Activated gamma-delta T cell (primary cell): Measurements from ENCODE around the gene SEZ6.
"Not testable (repeated sequence)": the region's sequence is repeated elsewhere in the genome, so short reads cannot be mapped to it uniquely, and the experiment has no call there.

Source experiments
- DNase-seq: peaks from one replicate; lab custom pipeline; 2025; lab: John Stamatoyannopoulos, UW

The SEZ6 gene

DNA sequence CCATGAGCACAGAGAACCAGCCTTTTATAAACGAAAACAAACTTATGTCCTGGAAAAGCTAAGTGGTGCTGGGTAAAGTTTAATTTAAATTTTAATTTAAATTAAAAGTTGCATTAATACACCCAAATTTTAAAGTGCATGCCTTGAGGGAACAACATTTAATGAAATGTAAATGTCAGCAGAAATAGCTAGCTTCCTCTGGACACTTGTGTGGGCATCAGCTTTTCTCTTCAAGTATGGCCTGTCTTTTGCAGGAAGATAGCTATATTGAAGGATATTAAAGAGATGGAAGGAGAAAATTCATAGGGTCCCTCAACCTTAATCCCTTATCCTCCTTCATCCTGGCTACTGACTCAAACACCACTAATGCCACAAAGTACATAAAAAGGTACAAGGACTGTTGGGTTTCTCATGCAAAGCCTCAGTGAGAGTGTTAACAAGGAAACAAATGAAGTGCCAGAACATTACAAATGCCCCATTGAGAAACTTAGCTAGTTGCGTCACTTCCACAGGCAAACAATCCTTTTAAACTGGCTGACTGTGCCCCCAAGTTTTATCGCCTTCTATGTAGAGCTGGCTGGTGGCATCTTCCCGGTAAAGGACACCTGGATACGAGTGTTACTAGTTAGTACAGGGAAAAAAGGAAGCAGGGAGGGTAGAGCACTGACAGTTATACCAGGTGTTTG, 68.6 kb downstream of the SEZ6 start:
- DNase-seq, result no peak

DNA sequence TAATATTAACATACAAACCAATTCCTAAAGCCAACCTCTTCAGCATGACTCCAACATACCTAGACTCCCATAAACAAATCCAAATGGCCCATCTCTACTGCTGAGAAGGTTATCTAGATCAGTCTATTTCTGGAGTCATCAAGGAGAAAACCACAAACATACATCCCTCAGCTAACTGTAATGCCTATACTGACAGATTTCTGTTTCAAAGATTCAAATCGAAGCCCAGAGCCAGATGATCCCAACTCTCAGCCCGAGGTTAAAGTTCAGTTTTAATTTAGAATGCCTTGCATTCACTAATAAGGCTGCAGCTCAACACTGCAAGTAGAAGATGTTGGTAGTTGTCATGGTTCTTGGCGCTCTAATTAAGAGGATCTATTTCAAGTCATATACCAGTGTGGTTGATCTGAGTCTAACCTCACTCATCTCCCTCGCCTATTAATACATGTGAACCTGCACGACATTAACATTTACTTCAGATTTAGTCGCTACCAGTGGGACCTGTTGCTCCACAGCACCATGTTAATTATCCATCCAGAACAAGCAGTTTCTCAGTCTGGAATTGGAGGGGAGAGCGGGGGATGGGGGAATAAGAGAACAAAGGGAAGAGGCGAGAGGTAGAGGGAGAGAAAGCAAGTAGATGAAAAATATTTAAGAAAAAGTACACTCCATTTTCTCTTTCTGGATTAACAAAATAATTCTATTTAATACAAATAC, 69.9 kb downstream of the SEZ6 start:
- DNase-seq, result no peak

DNA sequence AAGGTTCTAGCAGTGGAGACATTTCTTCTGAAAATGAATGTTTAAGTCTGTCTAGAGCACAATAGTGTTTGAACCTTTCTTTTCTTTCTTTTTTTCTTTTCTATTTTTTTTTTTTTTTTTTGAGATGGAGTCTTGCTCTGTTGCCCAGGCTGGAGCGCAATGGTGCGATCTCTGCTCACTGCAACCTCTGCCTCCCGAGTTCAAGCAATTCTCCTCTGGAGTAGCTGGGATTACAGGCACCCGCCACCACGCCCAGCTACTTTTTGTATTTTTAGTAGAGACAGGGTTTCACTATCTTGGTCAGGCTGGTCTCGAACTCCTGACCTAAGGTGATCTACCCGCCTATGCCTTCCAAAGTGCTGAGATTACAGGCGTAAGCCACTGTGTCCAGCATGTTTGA, 71.3 kb downstream of the SEZ6 start:
- DNase-seq, result not testable (repeated sequence)

DNA sequence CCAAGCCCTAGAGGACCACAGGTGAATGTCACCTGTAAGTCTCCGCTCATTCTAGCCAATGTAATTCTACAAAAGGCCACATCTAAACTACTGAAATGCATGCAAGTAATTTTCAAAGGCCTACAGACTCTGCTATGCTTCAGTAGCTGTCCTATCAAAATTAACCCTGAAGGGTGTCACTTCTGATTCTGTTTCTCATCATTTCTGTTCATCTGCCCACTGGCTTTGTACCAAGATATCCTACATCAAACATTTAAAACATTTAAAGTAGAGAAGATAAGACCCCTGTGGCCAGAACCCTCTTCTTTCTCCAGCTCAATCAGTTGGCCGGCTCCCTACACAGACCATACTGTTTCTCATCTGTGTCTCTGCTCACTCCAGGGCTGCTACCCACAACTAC, 76.0 kb downstream of the SEZ6 start:
- DNase-seq, result no peak

DNA sequence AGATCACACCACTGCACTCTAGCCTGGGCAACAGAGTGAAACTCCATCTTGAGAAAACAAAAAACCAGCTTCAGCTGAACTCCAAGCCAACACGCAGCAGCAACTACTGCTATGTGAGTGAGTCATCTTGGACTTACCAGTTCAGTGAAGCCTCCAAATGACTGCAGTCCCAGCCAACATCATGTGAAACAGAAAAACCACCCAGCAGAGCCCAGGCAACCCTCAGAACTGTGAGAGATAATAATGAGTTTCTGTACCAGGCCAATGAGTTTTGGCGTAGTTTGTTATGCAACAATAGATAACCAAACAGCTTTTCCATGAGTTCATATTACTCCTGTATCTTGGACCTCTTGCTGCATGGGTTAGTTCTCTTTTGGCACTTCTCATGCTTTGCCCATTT, 77.8 kb downstream of the SEZ6 start:
- DNase-seq, result no peak

DNA sequence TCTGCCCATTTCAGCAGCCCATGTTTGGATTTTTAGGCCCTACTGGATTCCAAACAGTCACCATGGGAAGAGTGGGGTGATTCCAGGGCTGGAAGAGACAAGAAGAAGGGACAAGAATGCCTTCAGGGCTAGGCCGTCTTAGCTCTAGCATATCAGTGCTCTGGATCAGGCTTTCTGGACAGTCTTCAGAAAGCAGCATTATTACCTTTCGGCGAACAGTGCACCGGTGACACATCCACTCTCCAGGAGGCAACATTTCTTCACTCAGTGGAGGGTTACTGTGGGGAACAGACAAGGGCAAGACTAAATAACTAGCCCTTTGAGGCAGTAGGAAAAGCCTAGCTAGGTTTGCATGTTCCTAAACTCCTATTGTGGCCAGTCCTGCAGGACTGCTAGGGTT, 79.0 kb downstream of the SEZ6 start:
- DNase-seq, result no peak

DNA sequence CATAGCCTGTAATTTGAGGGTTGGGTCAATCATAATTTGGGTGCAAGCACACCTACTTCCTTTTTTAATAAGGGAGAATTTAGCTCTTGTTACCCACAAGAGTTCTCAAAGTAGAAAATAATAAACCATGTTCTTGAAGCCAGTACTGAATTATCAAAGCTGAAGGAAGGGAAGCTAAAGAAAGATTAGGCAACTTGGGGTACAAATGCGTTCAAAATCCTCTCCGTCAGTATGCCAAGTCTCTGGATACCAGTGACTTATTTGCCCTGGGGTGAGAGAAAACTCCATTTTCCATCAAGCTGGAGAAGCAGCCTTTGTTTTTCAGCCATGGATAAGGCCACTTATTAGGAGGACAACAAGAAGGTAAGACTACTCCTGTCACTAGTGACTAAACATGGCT, 79.5 kb downstream of the SEZ6 start:
- DNase-seq, result no peak

DNA sequence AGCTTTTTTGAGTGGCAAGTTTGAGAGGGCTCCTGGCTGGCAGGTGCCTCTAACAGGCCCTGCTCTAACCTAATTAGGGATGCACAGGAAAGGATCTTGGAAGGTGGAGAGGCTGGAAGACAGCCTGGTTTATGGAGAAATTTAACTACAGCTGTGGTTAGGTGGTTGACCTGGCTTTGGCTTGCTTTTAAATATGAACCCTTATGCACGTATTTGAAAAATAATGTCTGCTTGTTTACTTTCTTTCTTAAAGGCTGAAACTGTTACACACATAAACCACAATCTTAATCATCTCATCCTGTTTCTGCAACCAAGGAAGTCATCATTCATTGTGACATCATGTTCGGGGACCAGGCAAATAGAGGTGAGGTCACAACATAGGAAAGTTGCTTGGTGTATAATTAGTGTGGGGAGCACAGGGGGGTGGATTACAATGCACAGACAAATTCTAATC, 79.9 kb downstream of the SEZ6 start:
- no peak for DNase-seq

DNA sequence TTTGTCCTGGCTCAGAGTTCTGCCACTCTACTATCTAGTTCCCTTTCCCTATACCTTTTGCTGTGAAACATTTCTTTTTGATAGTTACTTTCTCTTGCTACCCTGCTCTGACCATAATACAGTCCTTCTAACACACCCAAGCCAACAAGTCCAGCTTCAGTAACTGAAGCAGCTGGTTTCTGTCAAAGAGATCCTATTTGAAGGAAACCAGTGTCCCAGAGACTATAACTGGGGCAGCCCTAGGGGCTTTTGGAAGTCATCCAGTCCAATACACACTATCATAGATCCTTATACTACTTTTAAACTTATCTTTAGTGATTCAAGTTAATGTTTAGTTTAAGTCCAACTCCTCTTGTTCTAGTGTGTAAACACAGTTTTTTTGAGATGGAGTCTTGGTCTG, 85.6 kb downstream of the SEZ6 start:
- no peak for DNase-seq

DNA sequence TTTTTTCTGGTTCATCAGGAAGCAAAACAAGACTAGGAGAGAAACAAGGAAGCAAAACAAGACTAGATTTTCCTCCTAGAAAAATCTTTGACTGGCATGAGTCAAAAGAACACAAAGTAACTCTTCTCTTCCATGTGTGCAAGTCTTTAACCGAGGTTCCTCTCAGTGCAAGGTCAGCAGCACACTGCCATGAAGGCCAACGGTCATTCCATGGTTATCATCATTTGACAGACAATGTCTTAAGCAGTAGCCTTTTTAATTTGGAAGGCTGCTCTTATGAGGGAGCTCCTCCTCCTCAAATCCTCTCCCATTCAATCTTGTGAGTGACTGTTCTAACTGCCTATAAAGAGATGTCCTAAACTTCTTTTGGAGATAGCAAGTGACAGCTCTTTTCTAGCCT, 87.5 kb downstream of the SEZ6 start:
- no peak for DNase-seq

DNA sequence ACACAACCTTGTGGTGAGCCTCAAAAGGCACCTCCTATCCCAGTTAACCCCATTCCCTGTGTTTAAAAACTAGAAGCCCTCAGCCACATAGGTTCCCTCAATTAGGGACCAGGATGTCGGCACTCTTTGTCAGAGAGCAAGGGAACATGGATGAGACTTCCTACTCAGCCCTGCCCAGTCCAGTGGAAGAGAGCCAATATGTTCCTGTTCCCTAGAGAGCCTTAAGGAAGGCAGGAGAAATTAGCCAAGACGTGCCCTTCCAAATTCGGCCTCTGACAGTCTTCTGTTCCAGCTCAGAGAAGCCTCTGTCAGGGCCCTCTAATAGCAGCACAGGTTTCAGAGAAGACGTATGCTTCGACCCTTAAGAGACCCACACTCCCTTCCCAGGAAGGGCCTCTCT, 88.4 kb downstream of the SEZ6 start:
- DNase-seq, result no peak

DNA sequence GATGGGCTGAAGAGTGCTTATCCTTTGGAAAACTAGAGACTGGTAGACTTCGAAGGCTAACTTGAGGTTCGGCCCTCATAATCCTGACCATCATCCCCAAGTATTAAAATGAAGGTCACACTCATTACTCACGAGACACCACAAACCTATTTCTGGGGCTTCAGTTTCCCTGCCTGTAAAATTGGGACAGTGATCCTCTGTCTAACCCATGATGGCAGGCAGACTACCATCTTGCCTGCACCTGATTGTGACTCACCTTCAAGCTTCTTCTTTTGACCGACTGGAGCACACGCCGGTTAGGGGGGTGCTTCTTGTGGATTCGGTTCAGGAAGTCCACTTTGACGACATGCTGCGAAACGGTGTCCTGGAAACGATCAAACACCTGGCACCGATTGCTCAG, 88.8 kb downstream of the SEZ6 start:
- DNase-seq, result no peak

DNA sequence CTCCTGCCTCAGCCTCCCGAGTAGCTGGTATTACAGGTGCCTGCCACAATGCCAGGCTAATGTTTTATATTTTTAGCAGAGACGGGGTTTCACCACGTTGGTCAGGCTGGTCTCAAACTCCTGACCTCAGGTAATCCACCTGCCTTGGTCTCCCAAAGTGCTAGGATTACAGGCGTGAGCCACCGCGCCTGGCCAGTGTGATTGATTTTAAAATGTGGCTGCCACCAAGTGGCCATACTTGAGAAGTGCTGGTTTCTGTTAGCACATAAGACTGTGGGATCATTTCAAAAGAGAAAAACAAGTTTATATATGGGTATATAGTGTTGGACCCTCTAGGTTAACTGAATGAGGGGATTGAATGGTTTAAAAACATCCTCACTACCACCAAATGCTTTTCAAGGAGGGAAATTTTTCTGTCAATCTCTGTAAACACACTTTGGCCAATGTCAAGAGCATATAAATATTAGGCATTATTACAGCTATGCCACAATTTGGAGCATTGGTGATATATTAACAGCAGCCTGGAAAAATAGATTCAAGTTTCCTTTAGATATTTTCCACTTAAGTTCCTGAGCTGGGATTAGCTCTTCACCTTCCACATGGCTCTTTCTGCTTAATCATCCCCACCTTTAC, 89.4 kb downstream of the SEZ6 start:
- DNase-seq, result no peak

DNA sequence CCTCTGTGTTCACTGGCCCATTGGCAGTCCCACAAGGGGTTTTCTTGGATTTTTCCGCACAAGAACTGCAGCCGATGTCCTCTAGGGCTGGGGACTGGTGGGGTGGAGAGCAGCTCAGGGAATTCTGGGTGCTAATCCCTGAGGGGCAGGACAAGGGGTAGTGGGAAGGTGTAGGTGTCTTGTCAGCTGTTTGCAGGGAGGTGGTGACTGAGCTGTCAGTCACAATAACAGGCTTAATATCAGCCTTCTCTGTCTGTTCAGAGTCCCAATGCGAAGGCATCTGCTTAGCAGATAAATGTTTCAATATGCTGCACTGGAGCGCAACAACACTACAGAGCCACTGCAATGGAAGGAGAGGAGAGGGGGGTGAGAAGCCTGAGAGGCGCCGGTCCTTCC, 92.9 kb downstream of the SEZ6 start:
- DNase-seq, result no peak

DNA sequence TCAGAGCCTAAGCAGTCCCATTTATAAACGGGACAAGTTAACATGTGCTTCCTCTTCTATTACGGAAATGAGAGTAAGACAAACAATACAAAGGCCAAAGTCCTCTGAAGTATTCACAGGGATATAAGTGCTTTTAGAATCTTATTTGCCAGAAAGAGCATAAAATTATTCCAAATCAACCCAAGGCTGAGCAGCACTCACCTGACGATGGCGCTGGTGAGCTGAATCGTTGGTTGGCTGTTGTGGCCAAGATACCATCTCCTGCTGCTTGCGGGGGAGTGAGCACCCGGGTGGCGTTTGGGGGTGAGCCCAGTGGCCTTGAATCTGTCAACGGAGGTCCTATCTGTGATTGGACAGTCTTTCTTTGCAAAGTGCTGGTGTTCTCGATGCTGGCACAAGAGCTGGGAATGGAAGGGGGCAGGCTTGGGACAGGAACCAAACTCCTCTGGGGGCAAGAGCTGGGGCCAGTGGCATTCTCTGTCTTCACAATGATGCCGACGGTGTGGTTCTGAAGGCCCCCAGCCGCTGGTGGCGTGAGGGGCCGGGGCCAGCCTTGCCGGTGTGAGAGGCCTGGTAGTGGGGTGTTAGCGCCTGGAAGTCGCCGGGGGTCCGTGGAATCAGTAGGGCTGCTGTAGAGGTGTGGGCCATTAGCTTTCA, 93.4 kb downstream of the SEZ6 start:
- DNase-seq, result no peak

DNA sequence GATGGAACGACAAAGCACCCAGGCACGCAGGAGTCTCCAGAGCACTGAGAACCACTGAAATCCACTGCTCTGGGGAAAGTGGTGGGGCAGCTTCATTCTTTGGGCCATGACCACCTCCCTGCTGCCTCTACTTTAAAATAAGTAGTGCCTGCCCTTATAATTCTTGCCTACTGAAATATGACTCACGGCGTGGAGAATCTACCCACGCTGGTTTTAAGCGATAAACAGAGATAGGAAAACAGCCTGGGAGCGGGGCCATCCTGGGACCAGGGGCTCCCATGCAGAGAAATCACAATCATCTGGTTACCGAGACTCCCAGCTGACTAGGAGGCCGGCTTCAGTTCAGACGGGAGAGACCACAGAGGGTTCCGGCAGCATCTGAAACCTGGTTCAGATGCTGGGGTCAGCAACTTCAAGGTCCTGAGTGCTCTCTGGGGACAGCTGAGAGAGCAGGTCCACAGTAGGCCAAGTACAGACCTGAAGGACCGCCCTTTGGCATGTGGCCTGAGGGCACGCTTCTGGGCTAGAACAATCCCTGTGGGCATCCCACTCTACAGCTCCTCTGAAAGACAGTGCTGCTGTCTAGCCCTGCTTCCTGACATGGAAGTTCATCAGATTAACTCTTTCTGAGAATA, 94.3 kb downstream of the SEZ6 start:
- no peak for DNase-seq

DNA sequence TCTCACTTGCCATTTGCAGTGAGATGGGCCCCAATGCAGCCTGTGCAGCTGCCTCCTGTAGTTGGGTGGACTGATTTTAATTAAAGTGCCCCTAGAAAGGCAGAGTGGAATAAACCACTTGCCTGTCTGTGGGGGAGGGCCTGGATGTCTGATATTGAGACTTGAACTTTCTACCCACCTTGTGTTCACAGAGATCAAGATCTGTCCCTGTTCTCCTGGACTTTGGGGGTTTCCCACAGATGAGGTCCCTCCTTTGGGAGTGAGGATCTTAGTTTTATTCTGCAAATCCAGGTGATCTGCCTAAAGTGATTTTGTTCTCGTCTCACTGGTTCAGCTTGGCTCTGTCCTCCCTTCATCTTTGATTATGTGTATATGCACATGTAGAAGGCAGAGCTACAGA, 95.3 kb downstream of the SEZ6 start:
- no peak for DNase-seq

DNA sequence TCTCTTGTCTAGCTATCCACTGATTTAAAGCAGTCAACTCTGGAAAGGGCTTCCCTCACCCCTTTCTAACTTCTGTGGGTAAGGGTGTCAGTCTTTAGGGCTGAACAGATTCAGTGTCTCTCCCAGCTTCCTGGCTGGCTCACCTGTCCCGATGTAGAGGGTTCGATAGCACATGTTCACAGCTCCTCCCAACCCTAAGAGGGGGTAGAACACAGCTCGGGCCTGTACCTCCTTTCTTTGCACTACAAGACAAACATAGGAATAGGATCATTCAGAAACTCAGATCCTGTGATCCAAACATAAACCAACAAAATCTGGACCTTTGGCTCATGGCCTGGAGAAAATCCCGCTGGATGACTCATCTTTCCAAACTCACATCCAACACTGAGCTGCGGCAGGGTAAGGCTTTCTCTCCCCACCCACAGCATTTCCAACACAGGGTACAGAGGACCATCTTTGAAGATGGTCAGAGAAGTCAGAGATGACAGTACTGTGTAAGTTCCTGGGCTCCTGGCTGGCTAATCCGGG, 97.1 kb downstream of the SEZ6 start:
- no peak for DNase-seq

DNA sequence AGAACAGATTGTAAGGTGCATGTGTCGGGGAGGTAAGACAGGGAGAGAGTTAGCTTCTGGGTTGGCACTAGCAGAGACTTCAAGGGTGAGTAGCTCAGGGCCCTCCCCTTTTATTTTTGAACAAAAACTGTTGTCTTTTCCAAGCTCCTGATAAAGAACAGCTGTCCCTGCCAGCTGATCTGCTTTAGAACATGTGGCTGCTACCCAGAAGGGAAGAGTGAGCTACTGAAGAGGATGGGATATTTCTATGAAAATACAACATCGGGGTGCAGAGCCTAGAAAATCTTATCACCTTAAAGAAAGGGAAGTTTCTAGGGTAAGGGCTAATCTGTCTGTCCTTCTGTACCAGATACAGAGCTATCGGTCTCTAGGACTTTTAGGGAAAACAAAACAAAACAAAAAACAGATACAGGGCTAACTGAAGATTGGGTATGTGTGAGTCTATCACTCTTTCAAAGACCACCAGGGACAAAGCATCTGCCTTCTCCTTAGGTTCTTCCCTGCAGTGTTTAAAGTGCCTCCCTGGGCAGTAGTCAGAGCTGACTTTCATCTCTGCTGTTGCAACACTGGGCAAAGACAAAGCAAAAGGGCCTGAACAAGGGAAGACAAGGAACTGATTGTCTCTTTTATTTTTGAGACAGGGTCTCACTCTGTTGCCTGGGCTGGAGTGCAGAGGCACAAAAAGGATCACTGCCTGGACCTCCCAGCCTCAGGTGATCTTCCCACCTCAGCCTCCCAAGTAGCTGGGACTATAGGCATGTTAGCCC, 97.9 kb downstream of the SEZ6 start:
- DNase-seq, result no peak

DNA sequence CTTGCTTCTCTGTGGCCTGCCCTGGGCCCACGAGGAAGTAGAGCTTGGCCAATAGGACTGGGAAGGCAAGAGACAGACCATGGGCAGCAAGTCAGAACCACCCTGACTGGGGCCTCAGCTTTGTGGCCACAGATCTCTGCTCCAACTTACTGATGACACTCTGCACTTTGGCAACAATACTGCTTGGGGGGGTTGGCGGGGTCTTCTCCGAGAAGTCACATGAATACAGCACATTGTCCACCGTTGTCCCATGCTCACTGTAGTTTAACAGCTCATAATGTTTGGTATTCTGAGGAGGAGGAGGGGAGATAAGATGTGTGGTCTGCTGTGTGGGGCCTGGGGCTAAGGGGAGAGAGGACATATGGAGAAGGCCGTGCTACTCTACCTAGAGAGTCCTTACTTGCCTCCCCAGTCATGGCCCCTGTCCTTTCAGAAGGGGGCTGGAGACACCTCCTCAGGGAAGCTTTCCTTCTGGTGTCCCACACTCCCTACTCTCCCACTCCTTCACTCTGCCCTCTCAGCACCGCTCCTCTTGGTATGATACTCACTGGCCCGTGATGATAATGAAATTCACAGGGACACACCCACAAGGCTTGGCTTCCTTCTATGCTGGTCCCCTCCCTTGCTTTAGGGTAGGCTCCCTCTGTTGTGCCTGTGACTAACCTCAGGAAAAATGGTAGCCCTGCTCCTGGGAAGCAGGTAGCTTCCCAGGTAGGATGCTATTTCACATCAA, 99.0 kb downstream of the SEZ6 start:
- no peak for DNase-seq

DNA sequence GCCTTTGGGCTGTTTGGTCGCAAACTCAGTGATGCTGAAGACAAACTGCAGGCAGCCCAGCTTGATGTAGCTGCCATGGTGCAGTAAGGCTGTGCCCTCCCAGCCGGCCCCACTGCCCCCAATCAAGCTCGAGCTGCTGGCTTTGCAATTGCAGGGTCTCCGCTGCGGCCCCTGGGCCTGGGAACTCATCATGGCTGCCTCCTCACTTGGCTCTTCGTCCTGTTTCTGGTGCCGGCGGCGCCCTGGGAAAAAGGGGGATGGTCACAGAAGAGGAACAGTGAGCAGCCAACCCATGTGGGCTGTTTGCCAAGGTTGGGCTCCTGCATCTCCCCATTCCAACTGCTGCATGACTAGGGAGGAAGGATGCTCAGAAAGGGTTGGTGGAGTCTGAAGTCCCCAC, 99.6 kb downstream of the SEZ6 start:
- DNase-seq, result no peak
